SK-N-SH treated with all-trans-retinoic acid at 6 μM for 48 hours (cell line): ENCODE measurements around the gene IQSEC3.
"Not testable (repeated sequence)": the region's sequence is repeated elsewhere in the genome, so short reads cannot be mapped to it uniquely, and the experiment has no call there.

ENCODE experiments used
- ATAC-seq: fragments of 200-7000 bp; cut with Tn5 transposase; 3 replicates; pipeline ENCODE4 v1.9.1; 2020; ENCODE audit warnings: mild to moderate bottlenecking, moderate library complexity
- ARNTL ChIP-seq: fragments of 450-650 bp; formaldehyde crosslinking; IDR thresholded peaks from 2 replicates; pipeline ENCODE4 v1.5.0; 2020; ENCODE audit warnings: low read depth, mild to moderate bottlenecking, moderate library complexity, borderline replicate concordance
- BACH2 ChIP-seq: fragments of 250-450 bp; sonication (Bioruptor Pico); IDR thresholded peaks from 2 replicates; pipeline ENCODE4 v1.9.0; 2021; ENCODE audit warnings: mild to moderate bottlenecking, borderline replicate concordance
- CSDC2 ChIP-seq: fragments of 250-450 bp; sonication (Bioruptor Pico); IDR thresholded peaks from 2 replicates; pipeline ENCODE4 v1.5.0; 2020; ENCODE audit warnings: mild to moderate bottlenecking, moderate library complexity
- CSRNP3 ChIP-seq: fragments of 250-450 bp; sonication (Bioruptor Pico); IDR thresholded peaks from 2 replicates; pipeline ENCODE4 v1.5.1; 2021; ENCODE audit warnings: mild to moderate bottlenecking, moderate library complexity
- ESRRG ChIP-seq: fragments of 250-450 bp; sonication (Bioruptor Pico); IDR thresholded peaks from 2 replicates; pipeline ENCODE4 v1.6.1; 2021; ENCODE audit warnings: mild to moderate bottlenecking
- GLIS3 ChIP-seq: fragments of 250-450 bp; sonication (Bioruptor Pico); IDR thresholded peaks from 2 replicates; pipeline ENCODE4 v1.5.0; 2020; ENCODE audit warnings: mild to moderate bottlenecking, moderate library complexity
- ISL1 ChIP-seq: fragments of 250-450 bp; sonication (Bioruptor Pico); IDR thresholded peaks from 2 replicates; pipeline ENCODE4 v2.1.2; 2022; ENCODE audit warnings: mild to moderate bottlenecking, moderate library complexity
- OSR1 ChIP-seq: fragments of 250-450 bp; sonication (Bioruptor Pico); IDR thresholded peaks from 2 replicates; pipeline ENCODE4 v1.8.0; 2022; ENCODE audit warnings: moderate library complexity, mild to moderate bottlenecking, inconsistent platforms
- PATZ1 ChIP-seq: fragments of 250-450 bp; sonication (Bioruptor Pico); IDR thresholded peaks from 2 replicates; pipeline ENCODE4 v1.8.0; 2020; ENCODE audit warnings: mild to moderate bottlenecking, moderate library complexity, borderline replicate concordance
- POU6F1 ChIP-seq: fragments of 250-450 bp; sonication (Bioruptor Pico); IDR thresholded peaks from 2 replicates; pipeline ENCODE4 v1.8.0; 2021; ENCODE audit warnings: low read depth, mild to moderate bottlenecking, moderate library complexity, borderline replicate concordance
- PPARA ChIP-seq: fragments of 250-450 bp; sonication (Bioruptor Pico); IDR thresholded peaks from 2 replicates; pipeline ENCODE4 v1.5.0; 2020; ENCODE audit warnings: mild to moderate bottlenecking, borderline replicate concordance
- SNAI2 ChIP-seq: fragments of 250-450 bp; sonication (Bioruptor Pico); IDR thresholded peaks from 2 replicates; pipeline ENCODE4 v1.5.0; 2020; ENCODE audit warnings: mild to moderate bottlenecking, moderate library complexity
- TCF4 ChIP-seq: fragments of 250-450 bp; sonication (Bioruptor Pico); IDR thresholded peaks from 2 replicates; pipeline ENCODE4 v1.8.0; 2021; ENCODE audit warnings: mild to moderate bottlenecking, moderate library complexity, borderline replicate concordance
- TOX ChIP-seq: fragments of 250-450 bp; sonication (Bioruptor Pico); IDR thresholded peaks from 2 replicates; pipeline ENCODE4 v1.8.0; 2021; ENCODE audit warnings: mild to moderate bottlenecking, moderate library complexity, borderline replicate concordance
- TSHZ2 ChIP-seq: fragments of 250-450 bp; sonication (Bioruptor Pico); IDR thresholded peaks from 2 replicates; pipeline ENCODE4 v1.5.0; 2020; ENCODE audit warnings: mild to moderate bottlenecking, moderate library complexity
- ZC3H10 ChIP-seq: fragments of 250-450 bp; sonication (Bioruptor Pico); IDR thresholded peaks from 2 replicates; pipeline ENCODE4 v1.5.1; 2021; ENCODE audit warnings: mild to moderate bottlenecking, moderate library complexity
- ZFP3 ChIP-seq: fragments of 250-450 bp; sonication (Bioruptor Pico); IDR thresholded peaks from 2 replicates; pipeline ENCODE4 v1.5.0; 2020; ENCODE audit warnings: mild to moderate bottlenecking, moderate library complexity
- ZNF565 ChIP-seq: fragments of 450-650 bp; formaldehyde crosslinking; conservative IDR thresholded peaks from 2 replicates; pipeline ENCODE4 v1.5.0; 2020; ENCODE audit warnings: low read depth, mild to moderate bottlenecking, moderate library complexity
- ZNF70 ChIP-seq: fragments of 450-650 bp; formaldehyde crosslinking; IDR thresholded peaks from 2 replicates; pipeline ENCODE4 v1.5.0; 2020; ENCODE audit warnings: mild to moderate bottlenecking, moderate library complexity
- ZNF8 ChIP-seq: fragments of 450-650 bp; formaldehyde crosslinking; IDR thresholded peaks from 2 replicates; pipeline ENCODE4 v1.5.0; 2020; ENCODE audit warnings: mild to moderate bottlenecking, moderate library complexity

Gene IQSEC3

GRCh38 chr12:131732-132495 lies 65.3 kb downstream of the IQSEC3 start:
- no peak for ATAC-seq
- no peak for TF ChIP-seq ZC3H10 (CRISPR knock-in tag)
- no peak for TF ChIP-seq ZFP3 (CRISPR knock-in tag)
- no peak for TF ChIP-seq GLIS3
- TF ChIP-seq TCF4 (CRISPR knock-in tag), result no peak
- TF ChIP-seq TOX, result no peak
- no peak for TF ChIP-seq ISL1 (CRISPR knock-in tag)
- no peak for TF ChIP-seq CSRNP3
- no peak for TF ChIP-seq CSDC2 (CRISPR knock-in tag)
- TF ChIP-seq PPARA, result no peak
- no peak for TF ChIP-seq SNAI2 (CRISPR knock-in tag)
- TF ChIP-seq ZNF70, result no peak
- no peak for TF ChIP-seq ARNTL
- TF ChIP-seq POU6F1, result no peak
- TF ChIP-seq PATZ1 (CRISPR knock-in tag), result no peak
- TF ChIP-seq ESRRG (CRISPR knock-in tag), result no peak
- TF ChIP-seq TSHZ2 (CRISPR knock-in tag), result no peak
- TF ChIP-seq BACH2, result no peak
- no peak for TF ChIP-seq OSR1 (CRISPR knock-in tag)

GRCh38 chr12:133616-134232 lies 67.2 kb downstream of the IQSEC3 start:
- not testable (repeated sequence) for ATAC-seq

GRCh38 chr12:135138-135537 lies 68.6 kb downstream of the IQSEC3 start:
- ATAC-seq, result no peak
- TF ChIP-seq BACH2, result no peak
- TF ChIP-seq ZNF565, result no peak
- TF ChIP-seq ARNTL, result no peak
- TF ChIP-seq TOX, result no peak
- TF ChIP-seq OSR1 (CRISPR knock-in tag), result no peak
- TF ChIP-seq TSHZ2 (CRISPR knock-in tag), result no peak
- no peak for TF ChIP-seq CSRNP3
- TF ChIP-seq PATZ1 (CRISPR knock-in tag), result no peak
- no peak for TF ChIP-seq ESRRG (CRISPR knock-in tag)
- no peak for TF ChIP-seq ZNF8 (CRISPR knock-in tag)
- TF ChIP-seq TCF4 (CRISPR knock-in tag), result no peak
- TF ChIP-seq SNAI2 (CRISPR knock-in tag), result no peak
- TF ChIP-seq ZFP3 (CRISPR knock-in tag), result no peak
- no peak for TF ChIP-seq POU6F1
